T-cell (primary cell): ENCODE measurements around the gene CARMIL1. TPM values are rescaled to one million over a fixed set of nuclear protein-coding genes. Genes with fewer than 3 reads are reported as not detected.

ENCODE experiments used
- ATAC-seq, 4 experiments: fragments of 200-7000 bp in 3 of 4; fragments of 150-1000 bp in 1 of 4; cut with Tn5 transposase; replicated peaks in 1 of 4; 1 replicate in 3 of 4; 2 replicates in 1 of 4; pipeline ENCODE4 v1.10.0; 2021; ENCODE audit warnings: moderate library complexity in 3 of 4, mild to moderate bottlenecking in 2 of 4, moderate number of reproducible peaks in 1 of 4
- CTCF ChIA-PET, 2 donors: fragments of 300-600 bp; sonication (Branson Sonifier 250); formaldehyde crosslinking; loops; one replicate each; lab custom pipeline; 2022; ENCODE audit warnings: antibody characterized with exemption in 2 of 2; lab: Charles Lee
- POLR2A ChIA-PET, 2 donors: fragments of 300-600 bp; sonication (Branson Sonifier 250); formaldehyde crosslinking; loops; one replicate each; lab custom pipeline; 2022; ENCODE audit warnings: antibody characterized with exemption in 2 of 2; lab: Charles Lee
- DNase-seq, 35 experiments: peaks; one replicate each; pipeline versions ENCODE4 v3.0.0 to v3.0.0-alpha.2; 2013 to 2023
- H3K27ac ChIP-seq: one replicate; pipeline ENCODE4 v1.5.1; 2013; ENCODE audit warnings: low read length
- H3K27me3 ChIP-seq, 2 experiments: replicated peaks in 1 of 2; 1 replicate in 1 of 2; 2 replicates in 1 of 2; pipeline versions ENCODE4 v1.6.1 to v1.7.0; 2013; ENCODE audit warnings: low read length in 1 of 2, mixed read lengths in 1 of 2; ENCODE audit not compliant: control insufficient read depth in 2 of 2, insufficient read depth in 2 of 2; ENCODE audit errors: extremely low read depth in 1 of 2
- H3K36me3 ChIP-seq, 2 donors: 1 replicate in 1 of 2; 2 replicates in 1 of 2; pipeline versions ENCODE4 v1.6.1 to v1.7.0; 2013; ENCODE audit warnings: low read length in 1 of 2; ENCODE audit not compliant: control insufficient read depth in 2 of 2, insufficient read depth in 1 of 2; ENCODE audit errors: extremely low read depth in 1 of 2
- H3K4me1 ChIP-seq, 2 experiments: 1 replicate in 1 of 2; 2 replicates in 1 of 2; pipeline versions ENCODE4 v1.6.1 to v1.7.0; 2013; ENCODE audit warnings: low read length in 2 of 2, mixed read lengths in 1 of 2; ENCODE audit not compliant: insufficient read depth in 2 of 2, control insufficient read depth in 1 of 2; ENCODE audit errors: extremely low read depth in 1 of 2
- H3K4me3 ChIP-seq, 2 donors: 1 replicate in 1 of 2; 2 replicates in 1 of 2; pipeline versions ENCODE4 v1.5.1 to v1.7.0; 2013; ENCODE audit warnings: mild to moderate bottlenecking in 2 of 2, low read length in 1 of 2, moderate library complexity in 1 of 2; ENCODE audit not compliant: control insufficient read depth in 1 of 2; ENCODE audit errors: extremely low read depth in 1 of 2
- H3K9me3 ChIP-seq: 2 replicates; pipeline ENCODE4 v1.7.0; 2013
- H3K27ac Mint-ChIP-seq, 2 donors: one replicate each; pipeline ENCODE4 v1.8.0; 2020 to 2021; ENCODE audit warnings: mild to moderate bottlenecking in 2 of 2, mixed read lengths in 2 of 2
- H3K27me3 Mint-ChIP-seq, 2 donors: one replicate each; pipeline ENCODE4 v1.8.0; 2021 to 2022; ENCODE audit warnings: mixed read lengths in 2 of 2
- H3K36me3 Mint-ChIP-seq: one replicate; pipeline ENCODE4 v1.8.0; 2021; ENCODE audit warnings: mixed read lengths
- H3K4me1 Mint-ChIP-seq, 3 donors: one replicate each; pipeline ENCODE4 v1.8.0; 2020 to 2022; ENCODE audit warnings: mixed read lengths in 3 of 3, mild to moderate bottlenecking in 1 of 3
- H3K4me3 Mint-ChIP-seq, 3 donors: one replicate each; pipeline ENCODE4 v1.8.0; 2020 to 2022; ENCODE audit warnings: mild to moderate bottlenecking in 3 of 3, mixed read lengths in 3 of 3, moderate library complexity in 3 of 3
- H3K9me3 Mint-ChIP-seq, 3 donors: one replicate each; pipeline ENCODE4 v1.8.0; 2020 to 2022; ENCODE audit warnings: mixed read lengths in 3 of 3
- WGBS: methylation state at CpG from one replicate; pipeline ENCODE4 v1.1.5; 2013; ENCODE audit warnings: missing lambda C conversion rate; ENCODE audit not compliant: insufficient coverage; 5-methylcytosine and 5-hydroxymethylcytosine counted together
- total RNA-seq, 35 experiments: library from RNA in 6 of 35; stranded (reverse) in 6 of 35; fragments of 120-200 nt in 1 of 35; gene quantifications; one replicate each; pipeline versions ENCODE4 v1.2.1 to v1.2.4 and lab custom pipeline; 2013 to 2026

CARMIL1 gene
- total RNA-seq, 5 donors from 2014 or later (not counting 1 experiment from before 2014, with no cell fraction given): 4.0 to 11.6 (median 6.1) TPM

DNA sequence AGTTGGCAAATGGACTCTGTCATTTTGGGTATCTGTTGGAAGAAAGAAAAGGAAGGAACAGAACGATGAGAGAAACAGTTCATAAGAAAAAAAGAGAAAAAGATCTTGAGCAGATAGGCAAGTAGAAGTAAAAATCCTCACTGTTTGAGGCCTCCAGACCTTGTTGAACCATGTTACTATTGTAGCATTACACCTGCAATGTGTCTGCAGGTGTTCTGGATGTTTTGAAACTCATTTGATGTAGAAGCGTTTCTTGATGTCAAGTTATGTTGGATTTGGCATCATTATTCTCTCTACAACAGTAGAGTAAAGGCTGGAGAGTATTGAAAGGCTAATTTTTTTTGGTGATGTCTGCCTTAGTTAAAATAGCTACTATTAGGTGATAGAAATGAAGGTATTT lies 108.7 kb downstream of the CARMIL1 start:
- H3K27ac ChIP-seq: no peak overlapping the region
- CTCF ChIA-PET: interaction anchor here in 1 of 2 donors (1.0 to 1.2 kb wide), 3 partner anchors 21 to 103 kb away, joined by 3 to 4 read pairs (median 3); no protein-coding TSS in a partner anchor
- no peaks in the 10 kb centered on the region for H3K9me3 ChIP-seq
- DNase-seq: no peak
- peaks cover 0 to 4% of the 10 kb centered on the region in 2 experiments for H3K4me1 ChIP-seq
- POLR2A ChIA-PET: no interaction called here
- no peak overlapping the region for H3K4me3 ChIP-seq
- WGBS: no CpG with 5 or more reads among the region's 2 CpGs
- H3K36me3 Mint-ChIP-seq: no peaks in the 10 kb centered on the region
- no peaks in the 10 kb centered on the region for H3K9me3 Mint-ChIP-seq
- no peak overlapping the region for H3K4me3 Mint-ChIP-seq
- no peak overlapping the region for H3K27ac Mint-ChIP-seq
- no peak for ATAC-seq
- no peaks in the 10 kb centered on the region for H3K27me3 ChIP-seq
- H3K27me3 Mint-ChIP-seq: no peaks in the 10 kb centered on the region
- H3K36me3 ChIP-seq: no peaks in the 10 kb centered on the region
- H3K4me1 Mint-ChIP-seq: peaks cover 13 to 28% (median 13%) of the 10 kb centered on the region in 3 donors

DNA sequence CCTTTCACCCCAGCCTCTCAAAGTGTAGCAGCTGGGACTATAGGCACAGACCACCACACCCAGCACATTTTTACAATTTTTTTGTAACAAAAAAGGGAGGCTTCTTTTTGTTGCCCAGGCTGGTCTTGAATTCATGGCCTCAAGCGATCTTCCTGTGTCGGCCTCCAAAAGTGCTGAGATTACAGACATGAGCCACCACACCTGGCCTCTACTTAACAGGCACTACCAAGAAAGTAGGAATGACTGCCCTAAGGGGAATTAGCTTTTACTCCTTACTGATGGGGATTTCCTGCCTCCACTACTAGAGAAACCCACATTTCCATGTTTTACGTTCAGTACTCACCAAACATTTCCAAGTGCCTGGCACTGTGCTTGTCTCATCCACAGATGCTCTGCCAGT lies 109.6 kb downstream of the CARMIL1 start:
- CTCF ChIA-PET: no interaction called here
- Mint-ChIP-seq H3K27me3 (no peaks in the 10 kb centered on the region), H3K4me1 (peaks cover 13 to 25% (median 13%) of the 10 kb centered on the region in 3 donors), H3K4me3 (no peak overlapping the region), H3K9me3 (no peaks in the 10 kb centered on the region), H3K27ac (no peak overlapping the region), H3K36me3 (no peaks in the 10 kb centered on the region)
- ATAC-seq (no peak), DNase-seq (no peak)
- H3K4me1 ChIP-seq: peaks cover 0 to 4% of the 10 kb centered on the region in 2 experiments
- H3K27me3 ChIP-seq: no peaks in the 10 kb centered on the region
- no peak overlapping the region for H3K27ac ChIP-seq
- no peaks in the 10 kb centered on the region for H3K9me3 ChIP-seq
- no peak overlapping the region for H3K4me3 ChIP-seq
- POLR2A ChIA-PET: no interaction called here
- 100% methylated on average over 1 of the region's 3 CpGs for WGBS
- no peaks in the 10 kb centered on the region for H3K36me3 ChIP-seq

DNA sequence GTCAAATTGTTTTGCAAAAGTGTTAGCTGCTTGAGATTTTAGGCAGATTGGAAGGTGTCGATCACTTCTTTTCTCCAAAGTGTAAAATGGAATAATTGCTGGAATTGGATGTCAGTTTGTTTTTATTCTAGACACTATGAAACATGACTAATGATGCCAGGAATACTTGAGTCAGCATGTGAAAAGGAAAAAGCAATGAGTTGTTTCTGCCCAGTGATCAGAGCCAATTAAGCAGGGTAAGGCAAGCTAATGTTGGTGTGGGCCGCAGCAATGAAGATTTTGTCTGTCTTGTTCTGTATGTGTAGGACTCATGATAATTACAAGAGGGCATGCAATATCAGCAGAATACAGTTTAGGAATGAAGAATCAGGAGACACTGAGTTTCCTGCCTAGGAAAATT lies 110.3 kb downstream of the CARMIL1 start:
- ATAC-seq: no peak
- DNase-seq: no peak
- POLR2A ChIA-PET: interaction anchor here in 1 of 2 donors (0.7 kb wide), 1 partner anchor 12 kb away, joined by 4 read pairs; no protein-coding TSS in a partner anchor

DNA sequence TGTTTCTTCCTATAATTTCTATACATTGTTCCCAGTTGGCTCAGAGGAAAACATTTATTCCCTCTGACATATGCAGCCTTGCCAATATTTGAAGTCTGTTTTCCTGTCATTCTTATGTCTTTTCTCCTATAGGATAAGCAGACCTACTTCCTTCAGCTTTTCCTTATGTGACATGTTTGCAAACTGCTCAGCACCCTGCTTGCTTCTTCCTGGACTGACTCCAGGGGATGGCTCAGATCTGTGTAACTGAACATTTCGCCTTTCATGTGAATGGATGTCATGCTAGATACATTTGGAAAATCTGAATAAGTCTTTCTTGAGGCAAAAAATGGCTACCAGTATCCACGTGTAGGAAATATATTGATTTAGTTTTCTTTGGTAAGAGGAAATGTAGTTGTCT lies 113.2 kb downstream of the CARMIL1 start:
- Mint-ChIP-seq H3K4me1 (peaks cover 13 to 21% (median 13%) of the 10 kb centered on the region in 3 donors), H3K27ac (no peak overlapping the region), H3K4me3 (no peak overlapping the region), H3K27me3 (no peaks in the 10 kb centered on the region), H3K36me3 (no peaks in the 10 kb centered on the region), H3K9me3 (no peaks in the 10 kb centered on the region)
- H3K36me3 ChIP-seq: no peaks in the 10 kb centered on the region
- no CpG with 5 or more reads among the region's 2 CpGs for WGBS
- H3K27ac ChIP-seq: no peak overlapping the region
- H3K4me3 ChIP-seq: no peak overlapping the region
- DNase-seq: no peak
- CTCF ChIA-PET: no interaction called here
- H3K4me1 ChIP-seq: peaks cover 0 to 4% of the 10 kb centered on the region in 2 experiments
- H3K9me3 ChIP-seq: no peaks in the 10 kb centered on the region
- ATAC-seq: no peak
- POLR2A ChIA-PET: no interaction called here
- no peaks in the 10 kb centered on the region for H3K27me3 ChIP-seq

More for the DNA sequence above, 110.3 kb downstream of the CARMIL1 start:
- Histone ChIP-seq H3K27ac (no peak overlapping the region), H3K27me3 (no peaks in the 10 kb centered on the region), H3K9me3 (no peaks in the 10 kb centered on the region), H3K4me3 (no peak overlapping the region), H3K36me3 (no peaks in the 10 kb centered on the region), H3K4me1 (peaks cover 0 to 4% of the 10 kb centered on the region in 2 experiments)
- Mint-ChIP-seq H3K4me3 (no peak overlapping the region), H3K36me3 (no peaks in the 10 kb centered on the region), H3K27ac (no peak overlapping the region), H3K9me3 (no peaks in the 10 kb centered on the region), H3K27me3 (no peaks in the 10 kb centered on the region), H3K4me1 (peaks cover 13 to 25% (median 13%) of the 10 kb centered on the region in 3 donors)
- CTCF ChIA-PET: interaction anchor here in 1 of 2 donors (0.6 kb wide), 1 partner anchor 126 kb away, joined by 6 read pairs; no protein-coding TSS in a partner anchor
- 94% methylated on average over 2 of the region's 2 CpGs for whole genome bisulfite sequencing

DNA sequence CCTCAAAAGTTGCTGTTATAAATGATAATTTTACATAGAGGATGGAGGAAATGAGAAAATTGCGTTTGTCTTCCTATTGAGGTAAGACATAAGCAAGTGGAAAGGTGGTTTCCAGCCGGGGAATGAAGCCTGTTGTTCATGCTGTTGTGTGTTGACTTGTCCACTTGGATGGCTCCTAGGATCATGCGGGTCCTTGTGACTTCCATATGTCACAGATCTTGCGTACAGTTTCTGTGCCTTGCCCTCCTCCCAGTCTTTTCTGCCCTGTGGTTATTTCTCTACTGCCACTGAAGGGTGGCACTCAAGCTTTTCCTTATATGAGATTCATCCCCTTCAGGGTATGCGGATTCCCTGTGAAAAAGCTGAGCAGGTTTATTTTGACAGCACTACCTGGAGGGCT lies 116.6 kb downstream of the CARMIL1 start:
- Mint-ChIP-seq H3K27ac (no peak overlapping the region), H3K4me3 (no peak overlapping the region), H3K36me3 (no peaks in the 10 kb centered on the region), H3K9me3 (no peaks in the 10 kb centered on the region), H3K27me3 (no peaks in the 10 kb centered on the region), H3K4me1 (no peaks in the 10 kb centered on the region)
- Histone ChIP-seq H3K4me3 (no peak overlapping the region), H3K27me3 (no peaks in the 10 kb centered on the region), H3K36me3 (no peaks in the 10 kb centered on the region), H3K27ac (no peak overlapping the region), H3K4me1 (no peaks in the 10 kb centered on the region), H3K9me3 (no peaks in the 10 kb centered on the region)
- WGBS: 56% methylated on average over 3 of the region's 5 CpGs
- CTCF ChIA-PET: interaction anchor here in 1 of 2 donors (0.9 kb wide), 1 partner anchor 9 kb away, joined by 3 read pairs; no protein-coding TSS in a partner anchor
- ATAC-seq: no peak
- POLR2A ChIA-PET: interaction anchor here in 1 of 2 donors (0.6 kb wide), 1 partner anchor 37 kb away, joined by 8 read pairs; no protein-coding TSS in a partner anchor
- no peak for DNase-seq

GRCh38 chr6:25397406-25397805 lies 118.2 kb downstream of the CARMIL1 start:
- H3K4me1 Mint-ChIP-seq: no peaks in the 10 kb centered on the region
- CTCF ChIA-PET: no interaction called here
- Histone ChIP-seq H3K9me3 (no peaks in the 10 kb centered on the region), H3K27me3 (no peaks in the 10 kb centered on the region), H3K4me1 (peaks cover 0 to 2% of the 10 kb centered on the region in 2 experiments), H3K27ac (no peak overlapping the region), H3K36me3 (no peaks in the 10 kb centered on the region), H3K4me3 (no peak overlapping the region)
- no peaks in the 10 kb centered on the region for H3K9me3 Mint-ChIP-seq
- no peak overlapping the region for H3K4me3 Mint-ChIP-seq
- H3K27ac Mint-ChIP-seq: no peak overlapping the region
- no peaks in the 10 kb centered on the region for H3K36me3 Mint-ChIP-seq
- 89% methylated on average over 1 of the region's 2 CpGs for WGBS
- ATAC-seq: no peak
- DNase-seq: no peak
- POLR2A ChIA-PET: no interaction called here
- no peaks in the 10 kb centered on the region for H3K27me3 Mint-ChIP-seq
